Common myeloid progenitor, CD34-positive (primary cell): ENCODE results near the gene RANBP17.

ENCODE experiments used
- CTCF ChIA-PET: fragments of 350-600 bp; sonication (Branson Sonifier 250); formaldehyde crosslinking; loops from one replicate; lab custom pipeline; 2021; ENCODE audit warnings: antibody characterized with exemption; lab: Charles Lee
- POLR2A ChIA-PET: fragments of 350-600 bp; sonication (Branson Sonifier 250); formaldehyde crosslinking; loops from one replicate; lab custom pipeline; 2021; ENCODE audit warnings: antibody characterized with exemption; lab: Charles Lee
- DNase-seq, 3 donors: peaks; one replicate each; pipeline versions ENCODE4 v3.0.0 to v3.0.0-alpha.2; 2013
- H3K27ac ChIP-seq, 2 experiments: 1 replicate in 1 of 2; 2 replicates in 1 of 2; pipeline ENCODE4 v1.7.0; 2013; ENCODE audit warnings: inconsistent platforms in 2 of 2, low read length in 2 of 2, mild to moderate bottlenecking in 2 of 2, low read depth in 1 of 2, moderate library complexity in 1 of 2; ENCODE audit not compliant: severe bottlenecking in 2 of 2, insufficient read depth in 1 of 2, poor library complexity in 1 of 2
- H3K27me3 ChIP-seq, 5 experiments: replicated peaks in 2 of 5; 1 replicate in 3 of 5; 2 replicates in 2 of 5; pipeline versions ENCODE4 v1.6.1 to v1.7.0; 2013; ENCODE audit warnings: low read length in 4 of 5, mild to moderate bottlenecking in 2 of 5, moderate library complexity in 2 of 5, inconsistent platforms in 1 of 5; ENCODE audit not compliant: insufficient read depth in 5 of 5, control insufficient read depth in 4 of 5
- H3K36me3 ChIP-seq, 4 experiments: 1 replicate in 2 of 4; 2 replicates in 2 of 4; pipeline versions ENCODE4 v1.6.1 to v1.7.0; 2013; ENCODE audit warnings: low read length in 3 of 4, control low read depth in 1 of 4, mild to moderate bottlenecking in 1 of 4; ENCODE audit not compliant: control insufficient read depth in 4 of 4, insufficient read depth in 4 of 4
- H3K4me1 ChIP-seq, 4 experiments: 1 replicate in 3 of 4; 2 replicates in 1 of 4; pipeline versions ENCODE4 v1.6.1 to v1.7.1; 2013; ENCODE audit warnings: low read length in 3 of 4, mild to moderate bottlenecking in 3 of 4, control low read depth in 1 of 4, inconsistent platforms in 1 of 4, moderate library complexity in 1 of 4; ENCODE audit not compliant: control insufficient read depth in 4 of 4, insufficient read depth in 4 of 4; ENCODE audit errors: control extremely low read depth in 1 of 4
- H3K4me3 ChIP-seq, 7 experiments: 1 replicate in 4 of 7; 2 replicates in 3 of 7; pipeline versions ENCODE4 v1.5.1 to v1.7.0; 2013; ENCODE audit warnings: mild to moderate bottlenecking in 7 of 7, low read length in 6 of 7, moderate library complexity in 6 of 7, inconsistent platforms in 2 of 7, low read depth in 2 of 7, control low read depth in 1 of 7; ENCODE audit not compliant: insufficient read depth in 4 of 7, control insufficient read depth in 1 of 7; ENCODE audit errors: extremely low read depth in 1 of 7
- H3K9me3 ChIP-seq, 5 experiments: 1 replicate in 4 of 5; 2 replicates in 1 of 5; pipeline versions ENCODE4 v1.6.1 to v1.7.1; 2013; ENCODE audit warnings: low read length in 4 of 5, mild to moderate bottlenecking in 2 of 5, inconsistent platforms in 1 of 5, low read depth in 1 of 5, moderate library complexity in 1 of 5; ENCODE audit not compliant: control insufficient read depth in 4 of 5, insufficient read depth in 2 of 5; ENCODE audit errors: control extremely low read depth in 1 of 5
- WGBS: methylation state at CpG from one replicate; pipeline ENCODE4 v1.1.5; 2013; ENCODE audit not compliant: insufficient coverage; 5-methylcytosine and 5-hydroxymethylcytosine counted together

Gene RANBP17

DNA sequence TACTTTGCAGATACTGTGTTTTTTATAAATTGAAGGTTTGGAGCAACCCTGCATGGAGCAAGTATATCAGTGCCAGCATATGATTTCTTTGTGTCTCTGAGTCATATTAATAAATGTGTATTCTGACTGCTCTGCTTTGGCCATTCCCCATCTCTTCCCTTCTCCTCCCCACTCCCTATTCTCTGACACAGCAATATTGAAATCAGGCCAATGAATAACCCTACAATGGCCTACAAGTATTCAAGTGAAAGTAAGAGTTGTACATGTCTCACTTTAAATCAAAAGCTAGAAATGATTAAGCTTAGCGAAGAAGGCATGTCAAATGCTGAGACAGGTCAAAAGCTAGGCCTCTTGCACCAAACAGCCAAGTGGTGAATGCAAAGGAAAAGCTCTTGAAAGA, 365.0 kb downstream of the RANBP17 start:
- POLR2A ChIA-PET = no interaction called here
- no peak overlapping the region for H3K4me3 ChIP-seq
- H3K36me3 ChIP-seq = no peaks in the 10 kb centered on the region
- no peak for DNase-seq
- no CpG with 5 or more reads among the region's 1 CpG for WGBS
- peaks cover 0 to 8% (median 2%) of the 10 kb centered on the region in 4 experiments for H3K4me1 ChIP-seq
- H3K27ac ChIP-seq = no peak overlapping the region
- H3K27me3 ChIP-seq = no peaks in the 10 kb centered on the region
- CTCF ChIA-PET = interaction anchor here (0.9 to 1.0 kb wide), 3 partner anchors 35 to 831 kb away, joined by 3 read pairs; no protein-coding TSS in a partner anchor
- H3K9me3 ChIP-seq = no peaks in the 10 kb centered on the region

DNA sequence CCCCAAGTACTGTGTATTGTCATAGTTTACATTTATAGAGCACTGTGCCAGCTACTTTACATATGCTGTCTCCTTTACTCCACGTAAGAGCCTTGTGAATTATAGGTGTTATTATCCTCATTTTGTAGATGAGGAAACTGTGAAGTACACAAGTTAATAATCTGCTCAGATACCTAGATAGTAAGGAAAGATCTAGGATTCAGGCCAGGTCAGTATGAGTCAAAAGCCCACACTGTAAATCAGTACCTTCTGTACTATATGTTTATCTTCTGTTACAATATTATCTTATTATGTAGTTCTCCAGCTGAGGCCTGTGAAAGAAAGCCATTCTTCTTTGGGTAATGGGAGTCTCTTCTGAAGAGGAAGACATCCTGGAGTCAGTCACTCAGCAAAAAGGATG, 374.8 kb downstream of the RANBP17 start:
- POLR2A ChIA-PET = no interaction called here
- no peak for DNase-seq
- Histone ChIP-seq H3K4me3 (no peak overlapping the region), H3K4me1 (no peaks in the 10 kb centered on the region), H3K36me3 (no peaks in the 10 kb centered on the region), H3K27me3 (no peaks in the 10 kb centered on the region), H3K27ac (no peak overlapping the region), H3K9me3 (no peaks in the 10 kb centered on the region)
- CTCF ChIA-PET = interaction anchor here (1.6 kb wide), 1 partner anchor 10 kb away, joined by 4 read pairs; no protein-coding TSS in a partner anchor
- WGBS = no CpG with 5 or more reads among the region's 1 CpG

- Histone ChIP-seq H3K36me3 (no peaks in the 10 kb centered on the region), H3K9me3 (peaks cover 0 to 4% (median 3%) of the 10 kb centered on the region in 5 experiments), H3K4me3 (no peak overlapping the region), H3K27me3 (no peaks in the 10 kb centered on the region), H3K4me1 (no peaks in the 10 kb centered on the region), H3K27ac (no peak overlapping the region)
- DNase-seq = no peak
- POLR2A ChIA-PET = no interaction called here
- CTCF ChIA-PET = no interaction called here
- WGBS = no CpG with 5 or more reads among the region's 1 CpG
Measured at GRCh38 chr5:171242521-171242920, 380.7 kb downstream of the RANBP17 start.

DNA sequence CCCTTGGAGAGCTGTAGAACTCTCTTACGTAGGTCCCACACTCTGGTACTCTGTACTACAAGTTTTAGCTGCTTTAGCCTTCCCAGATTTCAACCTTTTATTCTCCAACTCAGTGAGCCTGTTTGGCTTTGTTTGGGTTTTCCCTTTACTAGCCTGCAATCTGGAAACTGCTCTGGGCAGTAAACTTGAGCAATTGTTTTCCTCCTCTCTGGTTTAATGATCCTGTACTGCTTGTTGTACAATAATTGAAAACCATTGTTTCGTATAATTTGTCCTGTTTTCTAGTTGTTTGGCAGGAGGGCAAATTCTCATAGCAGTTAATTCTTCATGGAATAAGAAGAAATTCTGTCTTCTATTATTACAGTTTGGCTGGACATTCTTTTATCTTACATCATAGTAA, 384.4 kb downstream of the RANBP17 start:
- Histone ChIP-seq H3K36me3 (peaks cover 0 to 6% (median 0%) of the 10 kb centered on the region in 4 experiments), H3K27ac (no peak overlapping the region), H3K4me1 (no peaks in the 10 kb centered on the region), H3K9me3 (peaks cover 6 to 30% (median 13%) of the 10 kb centered on the region in 5 experiments), H3K27me3 (no peaks in the 10 kb centered on the region), H3K4me3 (no peak overlapping the region)
- ChIA-PET POLR2A (no interaction called here), CTCF (interaction anchor here (1.0 kb wide), 1 partner anchor 9 kb away, joined by 4 read pairs; no protein-coding TSS in a partner anchor)
- no peak for DNase-seq
- 83% methylated on average over 1 of the region's 2 CpGs for WGBS

GRCh38 chr5:171249460-171249859, 387.6 kb downstream of the RANBP17 start:
- no peak overlapping the region for H3K4me3 ChIP-seq
- CTCF ChIA-PET = no interaction called here
- POLR2A ChIA-PET = no interaction called here

GRCh38 chr5:171250738-171251137, 388.9 kb downstream of the RANBP17 start:
- ChIA-PET CTCF (no interaction called here), POLR2A (no interaction called here)
- H3K9me3 ChIP-seq = peaks cover 6 to 27% (median 11%) of the 10 kb centered on the region in 5 experiments
- 100% methylated on average over 1 of the region's 1 CpG for WGBS
- no peak overlapping the region for H3K4me3 ChIP-seq
- H3K36me3 ChIP-seq = peaks cover 0 to 6% (median 0%) of the 10 kb centered on the region in 4 experiments
- no peak for DNase-seq
- H3K4me1 ChIP-seq = no peaks in the 10 kb centered on the region
- no peaks in the 10 kb centered on the region for H3K27me3 ChIP-seq
- no peak overlapping the region for H3K27ac ChIP-seq

More at GRCh38 chr5:171249460-171249859, 387.6 kb downstream of the RANBP17 start:
- Histone ChIP-seq H3K27me3 (no peaks in the 10 kb centered on the region), H3K27ac (no peak overlapping the region), H3K9me3 (peaks cover 6 to 30% (median 13%) of the 10 kb centered on the region in 5 experiments), H3K4me1 (no peaks in the 10 kb centered on the region), H3K36me3 (peaks cover 0 to 6% (median 0%) of the 10 kb centered on the region in 4 experiments)
- no peak for DNase-seq

DNA sequence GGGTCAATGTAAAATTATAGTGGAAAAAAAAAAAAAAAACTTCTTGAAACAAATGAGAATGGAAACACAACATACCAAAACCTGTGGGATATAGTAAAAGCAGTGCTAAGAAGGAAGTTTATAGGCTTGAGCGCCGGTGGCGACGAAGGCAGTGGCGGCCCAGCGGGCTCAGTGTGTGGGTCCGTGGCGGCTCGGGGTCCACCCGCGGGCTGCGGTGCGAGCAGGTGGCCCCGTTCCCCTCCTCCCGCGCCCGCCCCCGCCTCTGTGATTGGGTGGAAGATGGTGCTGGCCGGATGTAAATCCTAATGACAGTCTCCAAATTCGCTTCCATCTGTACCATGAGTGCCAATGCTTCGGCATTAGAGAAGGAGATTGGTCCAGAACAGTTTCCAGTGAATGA, 389.7 kb downstream of the RANBP17 start:
- WGBS = 98% methylated on average over 16 of the region's 21 CpGs
- CTCF ChIA-PET = no interaction called here

More for the DNA sequence above, 389.7 kb downstream of the RANBP17 start:
- Histone ChIP-seq H3K27ac (no peak overlapping the region), H3K4me1 (no peaks in the 10 kb centered on the region), H3K36me3 (peaks cover 0 to 6% (median 0%) of the 10 kb centered on the region in 4 experiments), H3K27me3 (no peaks in the 10 kb centered on the region), H3K9me3 (peaks cover 6 to 27% (median 10%) of the 10 kb centered on the region in 5 experiments), H3K4me3 (no peak overlapping the region)
- POLR2A ChIA-PET = no interaction called here
- no peak for DNase-seq
